HG02763 (cell line): ENCODE measurements around the gene AP1M2.

Experiments used
- ATAC-seq: cut with Tn5 transposase; IDR thresholded peaks from one replicate; pipeline ENCODE4 v1.9.1; 2021; ENCODE audit warnings: mild to moderate bottlenecking, moderate library complexity; ENCODE audit not compliant: unreplicated experiment

AP1M2 gene

DNA sequence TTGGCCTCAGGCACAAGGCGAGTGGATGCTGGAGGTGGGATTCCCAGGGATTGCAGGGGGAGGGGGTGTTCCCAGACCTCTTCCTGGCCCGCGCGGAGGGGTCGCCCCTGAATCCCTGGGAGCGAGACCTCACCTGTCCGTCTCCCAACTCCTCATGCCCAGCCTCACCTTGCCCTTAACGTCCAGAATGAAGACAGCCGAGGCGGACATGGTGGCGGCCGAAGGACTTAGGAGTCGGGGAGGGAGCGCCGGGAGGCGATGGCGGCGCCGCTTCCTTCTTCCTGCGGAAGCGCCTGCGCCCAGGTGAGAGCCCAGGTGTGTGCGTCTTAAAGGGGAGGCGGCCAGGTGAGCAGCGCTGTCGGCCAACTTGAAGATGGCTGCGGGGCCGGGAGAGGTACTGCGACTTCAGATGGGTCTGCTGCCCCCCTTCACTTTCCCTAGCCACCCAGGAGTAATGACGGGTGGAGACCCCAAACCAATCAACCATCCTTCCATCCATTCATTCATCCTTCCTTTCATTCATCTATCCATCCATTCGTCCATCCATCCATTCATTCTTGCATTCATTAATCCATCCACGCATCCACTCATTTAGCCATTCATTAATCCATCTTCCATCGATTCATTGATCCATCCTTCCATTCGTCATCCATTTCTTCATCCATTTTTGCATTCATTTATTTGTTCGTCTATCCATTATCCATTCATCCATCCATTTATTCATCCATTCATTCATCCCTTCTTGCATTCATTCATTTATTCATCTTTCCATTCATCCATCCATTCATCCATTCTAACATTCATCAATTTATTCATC is at the start of gene AP1M2:
AP1M2 (minus strand) TSS at position 291 of the 817 bp plus-strand sequence; CDS start at position 210, 81 bp downstream.
- ATAC-seq = no peak

DNA sequence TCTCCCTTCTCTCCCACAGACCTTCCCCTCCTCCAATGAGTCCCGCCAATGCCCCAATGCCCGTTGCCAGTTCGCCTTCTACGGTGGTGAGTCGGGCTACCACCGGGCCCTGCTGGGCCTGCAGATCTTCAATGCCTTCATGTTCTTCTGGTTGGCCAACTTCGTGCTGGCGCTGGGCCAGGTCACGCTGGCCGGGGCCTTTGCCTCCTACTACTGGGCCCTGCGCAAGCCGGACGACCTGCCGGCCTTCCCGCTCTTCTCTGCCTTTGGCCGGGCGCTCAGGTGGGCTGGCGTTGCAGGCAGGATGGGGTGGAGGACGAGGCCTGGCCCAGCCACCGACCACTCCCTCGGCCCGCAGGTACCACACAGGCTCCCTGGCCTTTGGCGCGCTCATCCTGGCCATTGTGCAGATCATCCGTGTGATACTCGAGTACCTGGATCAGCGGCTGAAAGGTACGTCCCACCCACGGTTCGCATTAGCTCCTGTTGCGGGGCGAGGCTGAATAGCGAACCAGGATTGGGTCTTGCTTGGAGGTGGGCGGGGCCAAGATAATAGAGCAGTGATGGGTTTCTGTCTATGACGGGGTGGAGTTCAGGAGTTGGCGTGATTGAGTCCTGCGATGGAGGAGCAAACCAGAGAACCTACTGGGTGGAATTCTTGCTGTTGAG is 49.3 kb upstream of the AP1M2 start:
- ATAC-seq = no peak

DNA sequence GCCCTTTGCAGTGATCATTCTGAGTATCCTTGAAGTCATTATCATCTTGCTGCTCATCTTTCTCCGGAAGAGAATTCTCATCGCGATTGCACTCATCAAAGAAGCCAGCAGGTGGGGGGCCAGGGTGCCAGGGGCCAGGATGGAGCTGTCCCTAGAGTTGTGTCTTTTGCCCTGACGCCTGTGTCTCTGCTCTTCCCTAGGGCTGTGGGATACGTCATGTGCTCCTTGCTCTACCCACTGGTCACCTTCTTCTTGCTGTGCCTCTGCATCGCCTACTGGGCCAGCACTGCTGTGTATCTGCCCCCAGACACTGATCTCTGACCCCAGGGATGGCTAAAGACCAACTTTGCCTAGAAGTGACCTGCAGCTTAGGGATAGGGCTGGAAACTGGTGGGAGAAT is 47.9 kb upstream of the AP1M2 start:
- no peak for ATAC-seq

DNA sequence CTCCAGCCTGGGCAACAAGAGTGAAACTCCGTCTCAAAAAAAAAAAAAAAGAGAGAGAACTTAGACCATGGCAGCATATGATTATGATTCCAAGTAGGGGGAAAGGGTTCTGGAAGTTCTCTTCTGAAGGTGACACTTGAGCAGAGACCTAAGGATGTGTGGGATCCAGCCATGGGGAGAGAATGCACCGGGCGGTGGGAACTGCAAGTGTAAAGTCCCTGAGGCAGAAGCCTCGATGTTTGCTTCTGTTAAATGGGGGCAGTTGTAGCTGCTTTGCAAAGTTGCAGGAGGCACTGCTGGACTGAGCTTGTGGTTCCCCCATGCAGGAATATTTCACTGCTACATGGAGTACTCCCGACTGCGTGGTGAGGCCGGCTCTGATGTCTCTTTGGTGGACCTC is 47.3 kb upstream of the AP1M2 start:
- ATAC-seq = no peak

DNA sequence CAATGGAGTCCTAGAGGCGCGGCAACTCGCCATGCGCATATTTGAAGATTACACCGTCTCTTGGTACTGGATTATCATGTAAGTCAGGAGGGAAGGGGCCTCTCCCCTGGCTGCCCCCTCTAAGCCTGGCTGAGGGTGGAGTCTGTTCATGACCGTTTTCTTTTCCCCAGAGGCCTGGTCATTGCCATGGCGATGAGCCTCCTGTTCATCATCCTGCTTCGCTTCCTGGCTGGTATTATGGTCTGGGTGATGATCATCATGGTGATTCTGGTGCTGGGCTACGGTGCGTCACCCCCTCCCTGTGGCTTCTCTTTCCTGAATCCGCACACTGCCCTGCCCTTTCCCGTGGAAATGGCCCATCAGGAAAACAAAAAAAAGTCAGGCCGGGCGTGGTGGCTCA is 44.8 kb upstream of the AP1M2 start:
- ATAC-seq = no peak

DNA sequence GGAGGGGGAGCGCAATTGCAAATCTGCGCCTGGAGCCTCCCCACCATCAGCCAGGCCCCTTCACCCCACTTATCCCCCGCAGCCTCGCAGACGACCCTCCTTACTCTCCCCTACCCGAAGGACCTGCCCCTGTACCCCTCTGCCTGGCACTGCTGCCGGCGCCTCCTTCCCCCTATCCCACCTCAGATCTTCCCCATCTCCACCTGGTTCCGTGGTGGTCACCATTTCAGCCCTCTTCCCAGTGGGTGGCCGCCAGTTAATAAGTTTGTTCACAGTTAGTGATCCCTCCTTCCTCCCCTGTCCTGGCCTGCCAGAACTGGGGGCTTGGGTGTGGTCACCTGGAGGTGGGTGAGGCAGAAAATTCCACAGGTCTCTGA is 38.6 kb upstream of the AP1M2 start:
- no peak for ATAC-seq

DNA sequence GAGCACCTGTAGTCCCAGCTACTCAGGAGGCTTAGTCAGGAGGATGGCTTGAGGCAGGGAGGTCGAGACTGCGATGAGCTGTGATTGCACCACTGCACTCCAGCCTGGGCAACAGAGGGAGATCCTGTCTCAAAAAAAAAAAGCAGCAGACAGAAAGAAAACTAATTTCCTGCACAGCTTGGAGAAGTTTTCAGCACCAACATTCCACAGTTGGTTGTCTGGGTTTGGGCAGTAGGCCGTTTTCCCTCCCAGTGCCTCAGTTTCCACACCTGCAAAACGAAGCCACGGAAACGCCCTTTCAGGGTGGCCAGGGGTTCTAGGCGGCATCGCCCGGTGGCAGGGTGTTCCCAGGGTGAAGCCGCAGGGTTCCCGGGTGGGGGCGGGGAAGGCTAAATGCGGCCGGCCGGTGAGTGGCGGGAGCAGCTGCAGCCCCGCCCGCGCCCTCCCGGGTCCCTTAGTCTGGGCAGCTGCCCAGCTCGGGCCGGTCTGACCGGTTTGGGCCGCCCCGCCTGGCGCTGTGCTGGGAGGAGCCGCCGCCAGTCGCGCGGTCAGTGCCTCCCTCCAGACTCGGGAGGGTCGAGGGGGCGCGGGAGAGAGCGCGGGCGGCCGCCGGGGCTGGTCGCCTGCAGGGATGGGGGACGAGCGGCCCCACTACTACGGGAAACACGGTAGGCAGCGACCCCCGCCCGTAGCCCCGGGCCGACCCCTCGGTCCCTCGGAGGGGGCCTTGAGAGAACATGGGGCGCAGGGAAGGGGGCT is 38.1 kb upstream of the AP1M2 start, which contains the start of gene SLC44A2:
SLC44A2 (plus strand) TSS at position 551 of the 759 bp plus-strand sequence; CDS start at position 632, 81 bp downstream.
- no peak for ATAC-seq

DNA sequence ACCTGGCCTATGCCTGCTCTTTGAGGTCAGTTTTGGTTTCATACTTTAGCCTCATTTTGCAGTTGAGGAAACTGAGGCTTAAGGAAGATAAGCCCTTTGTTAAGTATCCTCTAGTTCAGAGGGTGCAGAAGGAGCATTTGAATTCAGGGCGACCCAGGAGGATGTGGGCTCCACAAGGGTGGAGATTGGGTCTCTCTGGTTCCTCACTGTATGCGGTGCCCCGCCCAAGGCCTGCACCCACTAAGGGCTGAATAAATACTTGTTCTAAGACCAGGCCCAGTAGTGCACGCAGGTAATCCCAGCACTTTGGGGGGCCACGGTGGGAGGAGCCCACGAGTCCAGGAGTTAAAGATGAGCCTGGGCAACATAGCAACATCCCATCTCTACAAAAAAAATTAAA is 37.5 kb upstream of the AP1M2 start:
- no peak for ATAC-seq

DNA sequence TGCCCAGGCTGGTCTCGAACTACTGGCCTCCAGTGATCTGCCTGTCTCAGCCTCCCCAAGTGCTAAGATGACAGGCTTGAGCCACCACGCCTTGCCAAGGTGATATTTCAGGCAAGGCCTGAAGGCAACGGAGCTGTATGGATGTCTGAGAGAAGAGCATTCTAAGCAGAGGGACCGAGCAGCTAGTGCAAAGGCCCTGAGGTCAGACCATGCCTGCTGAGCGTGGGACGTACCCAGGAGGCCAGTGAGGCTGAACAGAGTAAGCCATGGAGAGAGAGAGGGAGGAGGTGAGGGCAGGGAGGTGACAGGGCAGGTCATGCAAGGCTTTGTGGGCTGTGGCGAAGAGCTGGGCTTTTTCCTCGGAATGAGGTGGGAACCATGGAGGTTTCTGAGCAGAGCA is 34.9 kb upstream of the AP1M2 start:
- no peak for ATAC-seq

DNA sequence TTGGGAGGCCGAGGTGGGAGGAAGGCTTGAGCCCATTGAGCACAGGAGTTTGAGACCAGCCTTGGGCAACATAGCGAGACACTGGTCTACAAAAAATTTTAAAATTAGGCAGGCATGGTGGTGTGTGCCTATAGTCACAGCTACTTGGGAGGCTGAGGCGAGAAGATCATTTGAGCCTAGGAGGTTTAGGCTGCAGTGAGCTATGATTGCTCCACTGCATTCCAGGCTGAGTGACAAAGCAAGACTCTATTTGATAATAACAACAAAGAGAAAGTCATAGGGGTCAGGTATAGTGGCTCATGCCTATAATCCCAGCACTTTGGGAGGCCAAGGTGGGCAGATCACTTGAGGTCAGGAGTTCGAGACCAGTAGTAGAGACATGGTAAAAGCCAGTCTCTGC is 33.7 kb upstream of the AP1M2 start:
- no peak for ATAC-seq

DNA sequence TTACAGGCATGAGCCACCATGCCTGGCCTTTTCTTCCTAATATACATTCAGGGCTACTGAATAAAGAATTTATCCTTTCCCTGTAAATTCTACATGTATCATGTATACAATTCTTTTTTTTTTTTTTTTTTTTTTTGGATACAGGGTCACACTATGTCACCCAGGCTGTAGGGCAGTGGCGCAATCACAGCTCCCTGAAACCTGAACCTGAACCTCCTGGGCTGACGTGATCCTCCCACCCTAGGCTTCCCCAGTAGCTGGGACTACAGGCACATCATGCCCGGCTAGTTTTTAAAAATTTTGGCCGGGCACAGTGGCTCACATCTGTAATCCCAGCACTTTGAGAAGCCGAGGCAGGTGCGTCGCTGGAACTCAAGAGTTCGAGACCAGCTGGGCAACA is 31.7 kb upstream of the AP1M2 start:
- no peak for ATAC-seq

DNA sequence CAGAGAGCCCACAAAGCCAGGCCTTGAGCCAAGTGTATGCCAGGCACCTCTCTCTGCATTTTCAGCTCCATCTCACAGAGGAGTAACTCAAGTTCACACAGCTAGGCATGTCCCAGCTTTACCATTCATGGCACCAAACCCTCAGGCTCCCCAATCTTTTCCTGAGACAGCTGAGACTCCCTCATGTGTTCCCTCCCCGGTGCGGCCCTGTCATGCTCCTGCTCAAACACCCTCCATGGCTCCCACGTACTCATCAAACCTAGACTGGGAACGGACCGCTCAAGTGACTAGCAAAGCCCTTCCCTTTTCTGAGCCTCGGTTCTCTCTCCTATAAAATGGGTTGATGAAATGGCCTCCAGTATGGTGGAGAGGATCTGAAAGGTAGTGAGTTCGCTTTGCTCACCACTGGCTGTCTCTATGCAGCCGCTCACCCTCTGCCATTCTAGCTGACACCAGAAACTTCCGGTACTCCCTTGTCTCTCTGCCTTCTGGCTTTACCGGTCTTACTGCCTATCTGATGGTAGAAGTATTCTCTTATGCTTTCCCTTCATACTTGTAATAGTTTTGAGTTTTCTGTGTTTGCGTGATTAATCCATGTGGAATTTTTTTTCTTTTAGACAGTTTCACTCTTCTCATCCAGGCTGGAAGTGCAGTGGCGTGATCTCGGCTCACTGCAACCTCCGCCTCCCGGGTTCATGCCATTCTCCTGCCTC is 30.5 kb upstream of the AP1M2 start:
- ATAC-seq = no peak

DNA sequence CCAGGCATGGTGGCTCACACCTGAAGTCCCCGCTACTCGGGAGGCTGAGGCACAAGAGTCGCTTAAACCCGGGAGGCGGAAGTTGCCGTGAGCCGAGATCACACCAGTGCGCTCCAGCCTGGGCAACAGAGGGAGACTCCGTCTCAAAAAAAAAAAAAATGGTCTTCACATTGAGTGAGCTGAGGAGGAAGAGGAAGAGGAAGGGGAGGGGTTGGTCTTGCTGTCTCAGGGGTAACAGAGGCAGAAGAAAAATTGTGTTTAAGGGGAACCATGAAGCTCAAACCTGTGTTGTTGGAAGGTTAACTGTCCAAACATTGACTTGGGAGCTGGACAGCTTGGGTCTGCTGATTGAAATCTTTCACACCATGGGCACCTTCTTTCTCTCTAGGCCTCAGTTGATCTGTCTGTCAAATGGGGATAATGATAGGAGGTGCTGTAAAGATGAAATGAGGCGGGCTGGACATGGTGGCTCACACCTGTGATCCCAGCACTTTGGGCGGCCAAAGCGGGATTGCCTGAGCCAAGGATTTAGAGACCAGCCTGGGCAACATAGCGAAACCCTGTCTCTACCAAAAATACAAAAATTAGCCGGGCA is 28.4 kb upstream of the AP1M2 start:
- ATAC-seq = no peak

DNA sequence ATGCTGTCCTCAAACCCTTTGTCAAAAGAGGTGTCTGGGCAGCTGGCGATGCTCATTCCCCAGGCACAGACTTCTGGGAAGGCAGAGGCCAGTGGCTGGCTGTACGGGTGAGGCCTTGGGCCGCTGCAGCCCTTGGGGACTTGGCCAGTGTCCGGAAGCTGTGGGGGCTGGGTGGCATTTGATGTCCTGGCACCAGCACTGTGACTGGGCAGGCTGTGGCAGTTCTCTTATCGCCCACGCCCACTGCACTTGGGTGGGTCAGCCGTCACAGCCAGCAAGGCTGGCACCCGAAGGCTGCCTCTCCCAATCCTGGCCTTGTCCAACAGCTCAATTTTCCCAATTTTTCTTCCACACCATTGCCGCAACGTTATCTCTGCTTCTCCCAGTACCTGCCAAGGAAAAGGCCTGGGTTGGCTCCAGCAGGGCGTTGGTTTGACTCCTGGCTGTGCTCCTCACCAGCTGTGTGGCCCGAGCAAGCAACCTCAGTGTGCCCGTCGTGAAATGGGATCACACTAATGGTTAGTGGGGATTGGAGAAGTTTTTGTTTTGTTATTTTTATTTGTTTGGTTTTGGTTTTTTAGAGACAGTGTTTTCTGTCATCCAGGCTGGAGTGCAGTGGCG is 25.5 kb upstream of the AP1M2 start:
- no peak for ATAC-seq

DNA sequence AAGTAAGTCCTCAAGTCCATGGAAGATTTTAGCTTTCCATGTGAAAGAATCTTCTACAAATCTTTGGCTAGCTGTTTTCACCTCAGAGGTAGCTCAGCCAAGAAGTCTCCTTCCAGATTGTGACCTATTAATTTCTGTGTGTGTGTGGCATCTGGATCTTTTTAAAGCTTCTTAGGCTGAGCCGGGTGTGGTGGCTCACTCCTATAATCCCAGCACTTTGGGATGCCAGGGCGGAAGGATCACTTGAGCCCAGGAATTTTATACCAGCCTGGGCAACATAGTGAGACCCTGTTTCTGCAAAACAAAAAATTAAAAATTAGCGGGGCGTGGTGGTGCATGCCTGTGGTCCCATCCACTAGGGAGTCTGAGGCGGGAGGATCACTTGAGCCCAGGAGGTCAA is 24.8 kb upstream of the AP1M2 start:
- ATAC-seq = no peak

DNA sequence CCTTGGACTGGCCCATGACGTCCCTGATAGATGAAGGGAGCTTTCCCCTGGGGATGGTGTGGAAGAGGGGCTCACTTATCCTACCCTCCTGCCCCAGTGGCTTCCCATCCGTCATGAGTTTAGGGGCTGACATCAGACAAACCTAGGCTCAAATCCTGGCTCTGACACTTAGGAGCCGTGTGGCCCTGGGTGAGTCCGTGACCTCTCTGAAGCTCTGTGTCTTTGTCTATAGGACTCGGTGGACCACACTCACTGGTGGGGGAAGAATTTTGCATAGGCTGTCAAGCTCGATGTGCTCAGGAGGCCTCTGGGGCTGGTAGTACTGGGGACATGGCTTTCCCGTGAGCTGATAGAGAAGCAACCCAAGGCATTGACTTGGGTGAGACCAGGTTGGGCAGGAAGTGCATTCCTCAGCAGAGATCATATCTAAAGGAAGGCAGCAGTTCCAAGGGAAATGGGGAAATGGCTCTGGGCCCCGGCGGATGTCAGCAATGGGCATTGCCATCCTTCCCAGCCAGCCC is 17.4 kb upstream of the AP1M2 start:
- ATAC-seq = no peak

DNA sequence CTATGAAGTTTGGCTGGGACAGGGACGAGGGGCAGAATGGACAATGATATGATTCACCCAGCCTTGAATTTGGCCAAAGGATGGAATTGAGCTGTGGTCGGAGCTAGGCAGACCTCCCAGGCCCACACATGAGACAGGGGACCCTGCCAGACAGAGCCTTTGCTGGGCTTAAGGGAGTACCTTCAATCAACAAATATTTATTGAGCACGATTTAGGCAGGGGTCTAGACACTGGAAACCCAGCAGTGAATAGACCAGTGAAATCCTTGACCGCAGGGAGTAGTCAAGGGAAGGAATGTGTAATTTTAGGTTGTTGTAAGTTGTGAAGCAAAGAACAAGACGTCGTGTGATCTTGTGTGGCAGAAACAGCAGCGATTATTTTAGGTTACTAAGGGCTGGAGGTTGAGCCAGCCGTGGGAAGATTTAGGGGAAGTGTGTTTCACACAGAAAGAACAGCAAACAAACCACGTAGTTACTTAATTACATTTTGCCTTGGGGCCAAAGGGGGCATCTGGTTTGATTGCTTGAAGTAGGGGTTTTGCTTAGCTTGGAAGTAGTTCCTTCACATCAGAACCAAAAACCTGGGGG is 16.9 kb upstream of the AP1M2 start:
- no peak for ATAC-seq

DNA sequence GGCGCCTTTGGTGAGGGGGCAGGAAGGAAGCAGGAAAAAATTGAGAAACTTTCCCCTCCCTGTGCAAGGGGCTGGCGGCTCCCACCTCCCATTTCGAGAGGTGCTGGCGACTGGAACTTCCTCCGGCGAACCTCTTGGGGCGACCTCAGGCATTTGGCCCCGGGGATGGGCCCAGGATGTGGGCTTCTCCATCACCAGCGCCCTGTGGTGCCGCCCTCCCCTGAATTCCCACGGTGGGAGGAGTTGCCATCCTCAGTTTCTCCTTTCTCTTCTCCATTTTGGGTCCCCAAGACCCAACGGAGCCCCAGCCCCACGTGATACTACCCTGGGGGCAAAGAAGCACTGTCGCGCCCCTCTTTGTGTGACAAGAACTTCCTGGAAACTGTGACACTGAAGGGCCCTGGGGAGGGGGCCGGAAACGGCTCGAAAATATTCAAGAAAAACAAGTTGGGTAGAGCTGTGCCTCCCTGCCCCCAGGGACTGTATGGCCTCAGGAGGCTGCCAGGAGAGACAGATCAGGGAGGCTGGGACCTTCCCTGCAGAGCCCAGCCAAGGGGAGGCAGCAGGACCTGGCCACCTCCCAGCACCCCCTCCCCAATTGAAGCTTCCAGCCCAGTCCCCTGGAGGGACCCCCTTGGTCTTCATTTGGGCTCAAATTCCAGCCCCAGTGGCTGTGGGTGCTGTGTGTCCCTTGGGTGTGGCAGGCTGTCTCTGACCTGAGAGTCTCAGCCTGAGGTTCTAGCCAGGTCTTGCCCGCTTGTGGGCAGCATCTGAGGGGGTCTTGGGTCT is 16.2 kb upstream of the AP1M2 start:
- no peak for ATAC-seq
